ENCODE results near the gene SNX2.

Gene SNX2

DNA sequence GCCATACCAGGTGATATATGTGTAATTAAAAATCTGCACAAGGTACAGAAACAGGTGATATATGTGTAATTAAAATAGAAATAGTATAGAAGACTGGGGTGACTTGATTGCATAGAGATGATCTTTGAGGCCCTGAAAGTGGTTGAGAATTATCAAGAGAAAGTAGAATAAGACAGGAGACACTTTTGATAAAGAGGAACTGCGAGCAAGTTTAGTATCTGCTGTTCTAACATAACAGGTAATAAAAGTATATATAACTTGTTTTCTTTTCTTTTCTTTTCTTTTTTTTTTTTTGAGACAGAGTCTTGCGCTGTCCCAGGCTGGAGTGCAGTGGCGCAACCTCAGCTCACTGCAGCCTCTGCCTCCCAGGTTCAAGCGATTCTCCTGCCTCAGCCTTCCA, 5.4 kb downstream of the SNX2 start:
- Histone ChIP-seq H3K4ac (ENCODE audit: low read depth, low read length) (no peak overlapping the region), H3K27ac (ENCODE audit: low read depth, low read length) (no peak overlapping the region), H3K27me3 (ENCODE audit: insufficient read depth, low read length, poor library complexity) (no peaks in the 10 kb centered on the region), H3K56ac (ENCODE audit: low read length) (no peak overlapping the region), H2BK120ac (ENCODE audit: low read depth, low read length) (no peak overlapping the region), H3K79me1 (ENCODE audit: low read length) (no peaks in the 10 kb centered on the region), H3K4me2 (ENCODE audit: low read length) (no peak overlapping the region), H4K5ac (ENCODE audit: low read length) (no peak overlapping the region), H3K18ac (ENCODE audit: low read length) (no peak overlapping the region), H3K79me2 (ENCODE audit: control insufficient read depth, insufficient read depth, low read length) (peaks cover 14% of the 10 kb centered on the region), H3K4me3 (ENCODE audit: low read length) (no peak overlapping the region), H3K4me1 (ENCODE audit: control insufficient read depth, low read depth, low read length) (no peaks in the 10 kb centered on the region), H2AK5ac (ENCODE audit: low read length) (no peak overlapping the region), H3K23ac (ENCODE audit: low read length) (no peak overlapping the region), H3K36me3 (ENCODE audit: control insufficient read depth, insufficient read depth, low read length) (no peaks in the 10 kb centered on the region), H2BK15ac (replicated peaks; ENCODE audit: low read depth) (no peak overlapping the region), H4K8ac (ENCODE audit: low read depth, low read length) (no peak overlapping the region), H2BK5ac (ENCODE audit: low read length) (no peak overlapping the region), H3K9ac (ENCODE audit: low read length) (no peak overlapping the region)
- DNase-seq, result no peak
- WGBS (ENCODE audit: extremely low coverage, insufficient coverage, low lambda C conversion rate), result no CpG with 5 or more reads among the region's 4 CpGs

DNA sequence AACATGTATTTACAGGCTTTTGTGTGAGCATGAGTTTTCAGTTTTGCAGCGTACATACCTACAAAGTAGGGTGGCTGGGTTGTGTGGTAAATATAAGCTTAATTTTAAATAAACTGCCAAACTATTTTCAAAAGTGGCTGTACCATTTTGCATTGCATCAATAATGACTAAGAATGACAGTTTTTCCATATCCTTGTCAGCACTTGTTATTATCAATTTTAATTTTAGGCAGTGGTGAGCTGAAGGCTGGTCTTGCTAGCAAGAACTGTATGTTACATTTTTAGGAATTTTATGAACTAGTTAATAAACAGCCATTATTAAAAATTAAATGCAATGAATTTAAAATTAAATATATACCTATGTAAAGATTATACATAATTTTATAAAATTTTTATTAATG, 6.6 kb downstream of the SNX2 start:
- no peak overlapping the region for H3K56ac ChIP-seq (ENCODE audit: low read length)
- H3K9ac ChIP-seq (ENCODE audit: low read length), result no peak overlapping the region
- H3K79me2 ChIP-seq (ENCODE audit: control insufficient read depth, insufficient read depth, low read length), result peaks cover 10% of the 10 kb centered on the region
- H4K8ac ChIP-seq (ENCODE audit: low read depth, low read length), result no peak overlapping the region
- H3K18ac ChIP-seq (ENCODE audit: low read length), result no peak overlapping the region
- H3K27me3 ChIP-seq (ENCODE audit: insufficient read depth, low read length, poor library complexity), result no peaks in the 10 kb centered on the region
- no peak overlapping the region for H3K4me2 ChIP-seq (ENCODE audit: low read length)
- H2AK5ac ChIP-seq (ENCODE audit: low read length), result no peak overlapping the region
- H3K36me3 ChIP-seq (ENCODE audit: control insufficient read depth, insufficient read depth, low read length), result no peaks in the 10 kb centered on the region
- no peak overlapping the region for H3K4ac ChIP-seq (ENCODE audit: low read depth, low read length)
- H3K4me1 ChIP-seq (ENCODE audit: control insufficient read depth, low read depth, low read length), result no peaks in the 10 kb centered on the region
- H3K4me3 ChIP-seq (ENCODE audit: low read length), result no peak overlapping the region
- no peak overlapping the region for H4K5ac ChIP-seq (ENCODE audit: low read length)
- no peak for DNase-seq
- H3K23ac ChIP-seq (ENCODE audit: low read length), result no peak overlapping the region
- WGBS (ENCODE audit: extremely low coverage, insufficient coverage, low lambda C conversion rate), result no CpG with 5 or more reads among the region's 1 CpG
- H2BK15ac ChIP-seq (replicated peaks; ENCODE audit: low read depth), result no peak overlapping the region
- H3K79me1 ChIP-seq (ENCODE audit: low read length), result peaks cover 1% of the 10 kb centered on the region
- H2BK120ac ChIP-seq (ENCODE audit: low read depth, low read length), result no peak overlapping the region
- no peak overlapping the region for H3K27ac ChIP-seq (ENCODE audit: low read depth, low read length)
- no peak overlapping the region for H2BK5ac ChIP-seq (ENCODE audit: low read length)

DNA sequence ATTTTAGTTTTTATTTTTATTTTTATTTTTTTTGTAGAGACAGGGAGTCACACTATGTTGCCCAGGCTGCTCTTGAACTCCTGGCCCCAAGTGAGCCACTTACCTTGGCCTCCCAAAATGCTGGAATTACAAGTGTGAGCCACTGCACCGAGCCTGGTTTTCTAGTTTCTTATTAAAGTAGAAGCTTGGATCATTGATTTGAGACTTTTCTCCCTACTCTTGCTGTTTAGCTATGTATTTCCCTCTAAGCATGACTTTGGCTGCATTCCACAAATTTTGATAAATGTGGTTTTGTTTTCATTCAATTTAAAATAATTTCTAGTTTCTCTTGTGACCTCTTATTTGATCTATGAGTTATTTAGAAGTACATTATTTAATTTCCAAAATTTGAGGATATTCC, 10.4 kb downstream of the SNX2 start:
- H3K27me3 ChIP-seq (ENCODE audit: insufficient read depth, low read length, poor library complexity), result no peaks in the 10 kb centered on the region
- DNase-seq, result no peak
- no peak overlapping the region for H2AK5ac ChIP-seq (ENCODE audit: low read length)
- no peak overlapping the region for H3K56ac ChIP-seq (ENCODE audit: low read length)
- H3K4me1 ChIP-seq (ENCODE audit: control insufficient read depth, low read depth, low read length), result no peaks in the 10 kb centered on the region
- no peak overlapping the region for H3K27ac ChIP-seq (ENCODE audit: low read depth, low read length)
- H3K4me2 ChIP-seq (ENCODE audit: low read length), result no peak overlapping the region
- H3K79me1 ChIP-seq (ENCODE audit: low read length), result peaks cover 6% of the 10 kb centered on the region
- H3K36me3 ChIP-seq (ENCODE audit: control insufficient read depth, insufficient read depth, low read length), result no peaks in the 10 kb centered on the region
- H3K23ac ChIP-seq (ENCODE audit: low read length), result no peak overlapping the region
- H2BK5ac ChIP-seq (ENCODE audit: low read length), result no peak overlapping the region
- H3K9ac ChIP-seq (ENCODE audit: low read length), result no peak overlapping the region
- no peak overlapping the region for H2BK120ac ChIP-seq (ENCODE audit: low read depth, low read length)
- H3K4ac ChIP-seq (ENCODE audit: low read depth, low read length), result no peak overlapping the region
- no CpG with 5 or more reads among the region's 1 CpG for WGBS (ENCODE audit: extremely low coverage, insufficient coverage, low lambda C conversion rate)
- H3K18ac ChIP-seq (ENCODE audit: low read length), result no peak overlapping the region
- H4K8ac ChIP-seq (ENCODE audit: low read depth, low read length), result no peak overlapping the region
- no peak overlapping the region for H3K4me3 ChIP-seq (ENCODE audit: low read length)
- H3K79me2 ChIP-seq (ENCODE audit: control insufficient read depth, insufficient read depth, low read length), result peaks cover 8% of the 10 kb centered on the region
- H4K5ac ChIP-seq (ENCODE audit: low read length), result no peak overlapping the region
- no peak overlapping the region for H2BK15ac ChIP-seq (replicated peaks; ENCODE audit: low read depth)

DNA sequence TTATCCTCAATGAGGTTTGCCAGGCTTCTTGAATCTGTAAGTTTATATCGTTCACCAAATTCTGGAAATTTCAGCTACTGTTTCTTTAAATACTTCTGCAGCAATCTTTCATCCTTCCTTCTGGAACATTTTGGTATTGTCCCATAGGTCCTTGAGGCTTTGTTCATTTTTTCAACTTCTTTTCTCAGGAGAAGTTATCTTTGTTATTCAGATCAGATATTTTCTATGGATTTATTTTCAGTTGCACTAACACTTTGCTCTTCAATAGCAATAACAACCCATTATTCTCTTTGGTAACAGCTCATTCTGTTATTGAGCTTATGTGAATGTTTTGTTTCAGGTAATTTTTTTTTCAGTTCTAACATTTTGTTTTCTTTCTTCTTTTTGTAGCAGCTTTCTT, 13.5 kb downstream of the SNX2 start:
- Histone ChIP-seq H4K5ac (ENCODE audit: low read length) (no peak overlapping the region), H3K18ac (ENCODE audit: low read length) (no peak overlapping the region), H3K23ac (ENCODE audit: low read length) (no peak overlapping the region), H2BK120ac (ENCODE audit: low read depth, low read length) (no peak overlapping the region), H3K79me1 (ENCODE audit: low read length) (peaks cover 6% of the 10 kb centered on the region), H3K79me2 (ENCODE audit: control insufficient read depth, insufficient read depth, low read length) (peaks cover 7% of the 10 kb centered on the region), H3K56ac (ENCODE audit: low read length) (no peak overlapping the region), H3K4me1 (ENCODE audit: control insufficient read depth, low read depth, low read length) (no peaks in the 10 kb centered on the region), H3K4me3 (ENCODE audit: low read length) (no peak overlapping the region), H2BK5ac (ENCODE audit: low read length) (no peak overlapping the region), H3K4ac (ENCODE audit: low read depth, low read length) (no peak overlapping the region), H3K9ac (ENCODE audit: low read length) (no peak overlapping the region), H3K27ac (ENCODE audit: low read depth, low read length) (no peak overlapping the region), H2AK5ac (ENCODE audit: low read length) (no peak overlapping the region), H2BK15ac (replicated peaks; ENCODE audit: low read depth) (no peak overlapping the region), H3K4me2 (ENCODE audit: low read length) (no peak overlapping the region), H4K8ac (ENCODE audit: low read depth, low read length) (no peak overlapping the region), H3K27me3 (ENCODE audit: insufficient read depth, low read length, poor library complexity) (no peaks in the 10 kb centered on the region), H3K36me3 (ENCODE audit: control insufficient read depth, insufficient read depth, low read length) (no peaks in the 10 kb centered on the region)
- WGBS (ENCODE audit: extremely low coverage, insufficient coverage, low lambda C conversion rate), result no CpG with 5 or more reads among the region's 1 CpG
- DNase-seq, result no peak

DNA sequence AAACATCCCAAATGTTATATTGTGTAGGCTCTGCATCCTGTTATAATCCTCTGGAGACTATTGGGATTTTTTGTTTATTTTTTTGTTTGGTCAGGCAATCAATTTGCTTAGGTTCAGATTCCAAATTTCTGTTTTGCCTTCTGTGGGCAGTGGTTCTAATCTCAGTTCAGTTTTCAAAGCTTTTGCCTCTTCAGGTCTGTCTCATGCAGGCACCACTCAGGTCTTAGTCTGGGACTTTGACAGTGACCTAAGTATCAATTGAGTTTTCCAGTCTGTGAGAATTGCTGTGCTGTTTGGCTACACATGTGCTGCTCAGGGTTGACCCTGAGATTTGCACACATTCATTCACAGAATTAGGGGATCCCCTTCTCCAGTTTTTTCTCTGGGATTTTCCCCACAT, 14.1 kb downstream of the SNX2 start:
- H3K9ac ChIP-seq (ENCODE audit: low read length), result no peak overlapping the region
- H3K4ac ChIP-seq (ENCODE audit: low read depth, low read length), result no peak overlapping the region
- H2BK120ac ChIP-seq (ENCODE audit: low read depth, low read length), result no peak overlapping the region
- no peaks in the 10 kb centered on the region for H3K4me1 ChIP-seq (ENCODE audit: control insufficient read depth, low read depth, low read length)
- no peak overlapping the region for H4K8ac ChIP-seq (ENCODE audit: low read depth, low read length)
- no peak overlapping the region for H3K56ac ChIP-seq (ENCODE audit: low read length)
- H3K4me3 ChIP-seq (ENCODE audit: low read length), result no peak overlapping the region
- DNase-seq, result no peak
- H2BK5ac ChIP-seq (ENCODE audit: low read length), result no peak overlapping the region
- H4K5ac ChIP-seq (ENCODE audit: low read length), result no peak overlapping the region
- no peak overlapping the region for H3K4me2 ChIP-seq (ENCODE audit: low read length)
- H3K23ac ChIP-seq (ENCODE audit: low read length), result no peak overlapping the region
- H2AK5ac ChIP-seq (ENCODE audit: low read length), result no peak overlapping the region
- H3K79me1 ChIP-seq (ENCODE audit: low read length), result peaks cover 6% of the 10 kb centered on the region
- H2BK15ac ChIP-seq (replicated peaks; ENCODE audit: low read depth), result no peak overlapping the region
- peaks cover 7% of the 10 kb centered on the region for H3K79me2 ChIP-seq (ENCODE audit: control insufficient read depth, insufficient read depth, low read length)
- no peaks in the 10 kb centered on the region for H3K27me3 ChIP-seq (ENCODE audit: insufficient read depth, low read length, poor library complexity)
- no peaks in the 10 kb centered on the region for H3K36me3 ChIP-seq (ENCODE audit: control insufficient read depth, insufficient read depth, low read length)
- H3K27ac ChIP-seq (ENCODE audit: low read depth, low read length), result no peak overlapping the region
- no peak overlapping the region for H3K18ac ChIP-seq (ENCODE audit: low read length)

DNA sequence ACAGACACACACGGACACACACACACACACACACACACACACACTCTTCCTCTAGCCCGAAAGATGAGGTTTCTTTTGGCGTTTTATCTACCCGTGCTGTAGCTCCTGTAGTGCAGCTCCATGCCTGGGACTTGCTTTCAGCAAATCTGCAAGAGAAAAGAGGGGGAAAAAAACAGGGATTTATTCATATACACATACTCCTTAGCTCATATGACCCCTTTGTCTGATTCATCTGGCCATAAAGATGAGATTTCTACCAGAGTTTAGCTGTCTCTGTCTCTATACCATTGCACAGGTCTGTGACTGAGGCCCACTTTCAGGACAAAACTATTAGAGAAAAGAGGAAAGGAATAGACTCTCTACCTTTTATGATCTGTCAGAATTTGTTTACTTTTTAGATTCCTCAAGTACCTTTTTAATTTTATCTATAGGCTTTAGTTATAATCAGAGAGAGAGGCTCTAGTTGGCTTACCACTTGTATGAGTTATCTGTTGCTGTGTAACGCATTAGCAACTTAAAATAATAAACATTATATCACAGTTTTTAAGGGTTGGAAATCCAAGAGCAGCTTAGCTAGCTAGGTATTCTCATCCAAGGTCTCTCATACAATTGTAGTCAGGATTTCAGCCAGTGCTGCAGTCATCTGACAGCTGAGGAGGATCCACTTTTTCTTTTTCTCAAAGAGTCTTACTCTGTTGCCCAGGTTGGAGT, 14.7 kb downstream of the SNX2 start:
- Histone ChIP-seq H4K5ac (ENCODE audit: low read length) (no peak overlapping the region), H3K36me3 (ENCODE audit: control insufficient read depth, insufficient read depth, low read length) (no peaks in the 10 kb centered on the region), H2AK5ac (ENCODE audit: low read length) (no peak overlapping the region), H3K4me2 (ENCODE audit: low read length) (no peak overlapping the region), H2BK5ac (ENCODE audit: low read length) (no peak overlapping the region), H3K27me3 (ENCODE audit: insufficient read depth, low read length, poor library complexity) (no peaks in the 10 kb centered on the region), H3K18ac (ENCODE audit: low read length) (no peak overlapping the region), H3K79me1 (ENCODE audit: low read length) (peaks cover 6% of the 10 kb centered on the region), H4K8ac (ENCODE audit: low read depth, low read length) (no peak overlapping the region), H3K79me2 (ENCODE audit: control insufficient read depth, insufficient read depth, low read length) (peaks cover 7% of the 10 kb centered on the region), H3K27ac (ENCODE audit: low read depth, low read length) (no peak overlapping the region), H3K4ac (ENCODE audit: low read depth, low read length) (no peak overlapping the region), H3K56ac (ENCODE audit: low read length) (no peak overlapping the region), H2BK120ac (ENCODE audit: low read depth, low read length) (no peak overlapping the region), H3K4me1 (ENCODE audit: control insufficient read depth, low read depth, low read length) (no peaks in the 10 kb centered on the region), H3K23ac (ENCODE audit: low read length) (no peak overlapping the region), H2BK15ac (replicated peaks; ENCODE audit: low read depth) (no peak overlapping the region), H3K4me3 (ENCODE audit: low read length) (no peak overlapping the region), H3K9ac (ENCODE audit: low read length) (no peak overlapping the region)
- DNase-seq, result no peak
- no CpG with 5 or more reads among the region's 5 CpGs for WGBS (ENCODE audit: extremely low coverage, insufficient coverage, low lambda C conversion rate)

Measured in mesendoderm (in vitro differentiated cells).